KMS-11 (cell line): ENCODE data around the gene FAR2.

Source experiments
- H2AFZ ChIP-seq: fragments of 200-600 bp; sonication (generic); 2 replicates; pipeline ENCODE4 v1.6.1; 2016; ENCODE audit warnings: antibody characterized with exemption, mixed run types, low read depth
- H3K27ac ChIP-seq: fragments of 200-600 bp; sonication (generic); 2 replicates; pipeline ENCODE4 v1.6.1; 2016; ENCODE audit warnings: mild to moderate bottlenecking, mixed run types
- H3K27me3 ChIP-seq: fragments of 200-600 bp; sonication (generic); 2 replicates; pipeline ENCODE4 v1.6.1; 2017; ENCODE audit warnings: mild to moderate bottlenecking, low read depth, mixed run types, moderate library complexity; ENCODE audit not compliant: insufficient read depth
- H3K36me3 ChIP-seq: fragments of 200-600 bp; sonication (generic); 2 replicates; pipeline ENCODE4 v1.6.1; 2017; ENCODE audit warnings: mild to moderate bottlenecking, mixed run types; ENCODE audit not compliant: insufficient read depth
- H3K4me1 ChIP-seq: fragments of 200-600 bp; sonication (generic); 2 replicates; pipeline ENCODE4 v1.6.1; 2016; ENCODE audit warnings: mild to moderate bottlenecking, low read depth, mixed run types; ENCODE audit not compliant: poor library complexity, severe bottlenecking
- H3K4me2 ChIP-seq: fragments of 200-600 bp; sonication (generic); 2 replicates; pipeline ENCODE4 v1.7.0; 2016; ENCODE audit warnings: mild to moderate bottlenecking, mixed run types
- H3K4me3 ChIP-seq: fragments of 200-600 bp; sonication (generic); IDR thresholded peaks from 2 replicates; pipeline ENCODE4 v1.6.1; 2017; ENCODE audit warnings: low read depth, low read length, mixed read lengths; ENCODE audit not compliant: insufficient read depth
- H3K79me2 ChIP-seq: fragments of 200-600 bp; sonication (generic); 2 replicates; pipeline ENCODE4 v1.6.1; 2016; ENCODE audit warnings: low read depth, mixed run types; ENCODE audit not compliant: insufficient read depth
- H3K9ac ChIP-seq: fragments of 200-600 bp; sonication (generic); 2 replicates; pipeline ENCODE4 v1.6.1; 2016; ENCODE audit warnings: mild to moderate bottlenecking, mixed run types
- H4K20me1 ChIP-seq: fragments of 200-600 bp; sonication (generic); 2 replicates; pipeline ENCODE4 v1.6.1; 2016; ENCODE audit warnings: mild to moderate bottlenecking, mixed run types; ENCODE audit not compliant: insufficient read depth
- TF ChIP-seq, protein P1 (sequence below): fragments of 200-600 bp; sonication (generic); conservative IDR thresholded peaks from 2 replicates; pipeline ENCODE4 v1.6.1; 2017; ENCODE audit warnings: low read depth, mild to moderate bottlenecking, antibody characterized with exemption, low read length, moderate library complexity, mixed read lengths

FAR2 gene

DNA sequence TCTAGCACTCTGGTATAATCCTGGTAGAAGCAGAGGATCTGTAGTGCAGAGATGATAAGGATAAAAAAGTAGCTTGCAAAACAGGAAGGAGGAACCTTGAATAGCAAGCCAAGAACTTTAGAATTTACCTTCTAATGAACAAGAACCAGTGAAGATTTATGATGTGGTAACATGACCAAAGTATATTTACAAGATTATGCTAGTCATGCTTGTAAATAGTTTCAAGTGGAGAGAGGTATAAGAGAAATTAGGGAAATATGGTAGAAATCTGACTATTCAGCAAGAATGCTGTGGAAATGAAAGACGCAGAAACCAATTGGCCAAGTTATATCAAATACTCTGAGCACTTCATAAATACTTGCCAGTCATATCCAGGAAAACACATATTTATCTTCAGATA lies 184.1 kb downstream of the FAR2 start:
- TF ChIP-seq, protein P1, sequence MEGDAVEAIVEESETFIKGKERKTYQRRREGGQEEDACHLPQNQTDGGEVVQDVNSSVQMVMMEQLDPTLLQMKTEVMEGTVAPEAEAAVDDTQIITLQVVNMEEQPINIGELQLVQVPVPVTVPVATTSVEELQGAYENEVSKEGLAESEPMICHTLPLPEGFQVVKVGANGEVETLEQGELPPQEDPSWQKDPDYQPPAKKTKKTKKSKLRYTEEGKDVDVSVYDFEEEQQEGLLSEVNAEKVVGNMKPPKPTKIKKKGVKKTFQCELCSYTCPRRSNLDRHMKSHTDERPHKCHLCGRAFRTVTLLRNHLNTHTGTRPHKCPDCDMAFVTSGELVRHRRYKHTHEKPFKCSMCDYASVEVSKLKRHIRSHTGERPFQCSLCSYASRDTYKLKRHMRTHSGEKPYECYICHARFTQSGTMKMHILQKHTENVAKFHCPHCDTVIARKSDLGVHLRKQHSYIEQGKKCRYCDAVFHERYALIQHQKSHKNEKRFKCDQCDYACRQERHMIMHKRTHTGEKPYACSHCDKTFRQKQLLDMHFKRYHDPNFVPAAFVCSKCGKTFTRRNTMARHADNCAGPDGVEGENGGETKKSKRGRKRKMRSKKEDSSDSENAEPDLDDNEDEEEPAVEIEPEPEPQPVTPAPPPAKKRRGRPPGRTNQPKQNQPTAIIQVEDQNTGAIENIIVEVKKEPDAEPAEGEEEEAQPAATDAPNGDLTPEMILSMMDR: no peak
- H2AFZ ChIP-seq: no peak overlapping the region
- no peak overlapping the region for H3K4me2 ChIP-seq
- no peaks in the 10 kb centered on the region for H3K4me1 ChIP-seq
- H3K9ac ChIP-seq: no peak overlapping the region
- no peak overlapping the region for H3K27ac ChIP-seq
- no peak overlapping the region for H3K4me3 ChIP-seq
- H3K79me2 ChIP-seq: no peaks in the 10 kb centered on the region
- H3K36me3 ChIP-seq: no peaks in the 10 kb centered on the region
- no peaks in the 10 kb centered on the region for H4K20me1 ChIP-seq
- no peaks in the 10 kb centered on the region for H3K27me3 ChIP-seq

DNA sequence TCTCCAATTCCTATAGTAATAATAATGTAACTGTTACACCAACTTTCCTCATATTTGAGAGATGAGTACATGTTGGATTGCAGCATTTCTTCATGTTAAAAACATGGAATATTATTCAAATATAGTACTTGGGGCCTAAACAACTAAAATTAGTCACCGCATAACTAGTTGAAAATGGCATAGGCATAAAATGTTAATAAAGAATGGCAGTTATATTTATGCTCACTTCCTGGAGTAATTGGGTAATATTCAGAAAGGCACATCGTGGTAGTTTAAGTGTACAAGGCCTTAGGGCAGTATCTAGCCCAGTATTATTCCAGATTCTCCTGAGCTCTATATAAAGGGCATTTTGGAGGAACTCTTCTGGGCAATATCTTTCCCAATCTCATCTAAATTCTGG lies 185.9 kb downstream of the FAR2 start:
- Histone ChIP-seq H3K36me3 (no peaks in the 10 kb centered on the region), H3K4me2 (no peak overlapping the region), H3K27ac (no peak overlapping the region), H4K20me1 (no peaks in the 10 kb centered on the region), H3K4me3 (no peak overlapping the region), H3K27me3 (no peaks in the 10 kb centered on the region), H3K79me2 (no peaks in the 10 kb centered on the region), H2AFZ (no peak overlapping the region), H3K9ac (no peak overlapping the region), H3K4me1 (no peaks in the 10 kb centered on the region)
- TF ChIP-seq, protein P1: no peak

DNA sequence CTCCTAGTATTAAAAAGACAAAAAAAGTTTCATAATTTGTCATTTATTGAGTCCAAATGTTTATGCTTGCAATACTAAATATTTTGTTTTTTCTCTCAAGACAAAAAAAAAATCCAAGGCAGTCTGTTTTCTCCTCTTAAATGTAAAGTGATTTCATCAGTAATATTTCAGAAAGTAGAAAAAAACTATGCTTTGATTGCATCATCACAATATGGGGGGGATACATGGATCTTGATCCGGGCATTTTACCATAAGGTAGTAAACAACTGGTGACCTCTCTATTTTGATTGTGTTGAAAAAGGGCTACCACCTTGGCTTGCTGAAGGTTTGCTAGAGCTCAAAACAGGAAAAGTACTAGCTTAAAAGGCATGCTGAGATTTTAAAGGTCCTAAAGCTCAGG lies 188.2 kb downstream of the FAR2 start:
- Histone ChIP-seq H4K20me1 (no peaks in the 10 kb centered on the region), H2AFZ (no peak overlapping the region), H3K27ac (no peak overlapping the region), H3K4me1 (no peaks in the 10 kb centered on the region), H3K4me3 (no peak overlapping the region), H3K36me3 (no peaks in the 10 kb centered on the region), H3K9ac (no peak overlapping the region), H3K79me2 (no peaks in the 10 kb centered on the region), H3K4me2 (no peak overlapping the region), H3K27me3 (no peaks in the 10 kb centered on the region)
- TF ChIP-seq, protein P1: no peak

DNA sequence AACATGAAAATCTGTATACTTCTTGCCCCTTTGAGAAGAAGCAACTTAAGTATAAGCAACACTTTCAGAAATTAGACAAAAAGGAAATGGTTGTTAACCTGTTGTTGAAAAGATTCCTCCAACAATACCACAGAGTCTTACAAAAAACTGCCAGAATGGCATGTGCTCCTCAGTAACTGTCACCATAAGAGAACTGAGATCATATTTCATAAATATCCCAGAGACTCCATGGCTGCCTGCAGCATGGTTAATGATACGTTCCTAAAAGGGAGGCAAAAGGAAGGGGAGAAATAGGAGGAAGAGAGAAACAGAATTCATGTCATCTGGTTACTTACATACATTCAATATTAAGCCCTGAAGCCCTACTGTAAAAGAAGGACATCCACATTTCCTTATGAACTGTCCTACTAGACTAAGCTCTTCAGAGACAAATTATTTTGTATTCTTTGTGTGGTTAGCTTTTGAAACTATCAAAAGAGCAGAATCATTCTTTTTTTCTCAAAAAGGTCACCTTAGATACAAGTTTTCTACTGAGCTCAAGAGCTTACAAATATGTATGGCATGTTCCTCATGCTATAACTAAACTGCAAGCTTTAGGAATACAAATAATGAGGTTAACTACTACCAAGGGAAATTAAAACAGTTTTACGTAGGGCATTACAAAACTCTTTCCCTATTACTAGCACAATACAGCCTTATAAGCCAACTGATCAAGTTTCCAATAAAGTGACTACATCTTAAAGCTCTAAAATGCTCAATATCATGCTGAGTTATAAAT lies 194.1 kb downstream of the FAR2 start:
- Histone ChIP-seq H3K4me1 (no peaks in the 10 kb centered on the region), H3K27ac (no peak overlapping the region), H3K4me3 (no peak overlapping the region), H3K36me3 (no peaks in the 10 kb centered on the region), H4K20me1 (no peaks in the 10 kb centered on the region), H3K9ac (no peak overlapping the region), H2AFZ (no peak overlapping the region), H3K79me2 (no peaks in the 10 kb centered on the region), H3K4me2 (no peak overlapping the region), H3K27me3 (no peaks in the 10 kb centered on the region)
- TF ChIP-seq, protein P1: no peak
